Thoracic aorta (tissue), 2 donors: Measurements from ENCODE around the gene LRRC32. TPM values are rescaled to one million over a fixed set of nuclear protein-coding genes. Genes with fewer than 3 reads are reported as not detected.
A peak's percentile ranks its signal among the peaks of the same experiment; 100 is the strongest.

ENCODE experiments used
- ATAC-seq: fragments of 150-250 bp; one replicate; pipeline ENCODE4 v1.8.0; 2017; ENCODE audit warnings: low read depth; ENCODE audit not compliant: insufficient number of reproducible peaks, low FRiP score
- DNase-seq: peaks from one replicate; pipeline ENCODE4 v3.0.0-alpha.2; 2020; ENCODE audit warnings: low spot score
- H3K27ac ChIP-seq, 2 donors: fragments of 200-600 bp; sonication (generic); 1 replicate in 1 of 2; 2 replicates in 1 of 2; pipeline ENCODE4 v1.5.1; 2016; ENCODE audit warnings: mild to moderate bottlenecking in 2 of 2, moderate library complexity in 2 of 2
- H3K27me3 ChIP-seq: fragments of 200-600 bp; sonication (generic); replicated peaks from 2 replicates; pipeline ENCODE4 v1.6.0; 2016; ENCODE audit warnings: mild to moderate bottlenecking; ENCODE audit not compliant: insufficient read depth
- H3K36me3 ChIP-seq: fragments of 200-600 bp; sonication (generic); one replicate; pipeline ENCODE4 v1.5.1; 2016
- H3K4me1 ChIP-seq, 2 donors: fragments of 200-600 bp; sonication (generic); 1 replicate in 1 of 2; 2 replicates in 1 of 2; pipeline versions ENCODE4 v1.5.1 to v1.6.0; 2016; ENCODE audit warnings: low read depth in 2 of 2, mild to moderate bottlenecking in 1 of 2; ENCODE audit not compliant: control insufficient read depth in 1 of 2
- H3K4me3 ChIP-seq: fragments of 200-600 bp; sonication (generic); 2 replicates; pipeline ENCODE4 v1.5.1; 2016; ENCODE audit warnings: mild to moderate bottlenecking
- H3K9me3 ChIP-seq: fragments of 200-600 bp; sonication (generic); 2 replicates; pipeline ENCODE4 v1.5.1; 2016
- CTCF ChIP-seq: fragments of 200-600 bp; sonication (generic); IDR thresholded peaks from one replicate; pipeline ENCODE4 v1.5.1; 2019; ENCODE audit warnings: antibody characterized with exemption
- total RNA-seq, 2 donors: library from RNA; depleted of rRNA; stranded (reverse); fragments of >200 nt; gene quantifications; one replicate each; pipeline versions ENCODE4 v1.1.0 to v1.2.3, GENCODE V29; 2016

Gene LRRC32
- total RNA-seq, 2 donors from 2014 or later = 133 to 214 TPM

GRCh38 chr11:76629853-76630599 lies 40.5 kb downstream of the LRRC32 start:
- Histone ChIP-seq H3K9me3 (peaks cover 4% of the 10 kb centered on the region), H3K27me3 (no peaks in the 10 kb centered on the region), H3K4me3 (peak overlapping the region; percentile 34), H3K27ac (peak overlapping the region; percentile 75 to 80), H3K4me1 (peaks cover 18 to 44% of the 10 kb centered on the region in 2 donors), H3K36me3 (no peaks in the 10 kb centered on the region)
- no peak for DNase-seq
- ATAC-seq = peak; percentile 44
- no peak for TF ChIP-seq CTCF

DNA sequence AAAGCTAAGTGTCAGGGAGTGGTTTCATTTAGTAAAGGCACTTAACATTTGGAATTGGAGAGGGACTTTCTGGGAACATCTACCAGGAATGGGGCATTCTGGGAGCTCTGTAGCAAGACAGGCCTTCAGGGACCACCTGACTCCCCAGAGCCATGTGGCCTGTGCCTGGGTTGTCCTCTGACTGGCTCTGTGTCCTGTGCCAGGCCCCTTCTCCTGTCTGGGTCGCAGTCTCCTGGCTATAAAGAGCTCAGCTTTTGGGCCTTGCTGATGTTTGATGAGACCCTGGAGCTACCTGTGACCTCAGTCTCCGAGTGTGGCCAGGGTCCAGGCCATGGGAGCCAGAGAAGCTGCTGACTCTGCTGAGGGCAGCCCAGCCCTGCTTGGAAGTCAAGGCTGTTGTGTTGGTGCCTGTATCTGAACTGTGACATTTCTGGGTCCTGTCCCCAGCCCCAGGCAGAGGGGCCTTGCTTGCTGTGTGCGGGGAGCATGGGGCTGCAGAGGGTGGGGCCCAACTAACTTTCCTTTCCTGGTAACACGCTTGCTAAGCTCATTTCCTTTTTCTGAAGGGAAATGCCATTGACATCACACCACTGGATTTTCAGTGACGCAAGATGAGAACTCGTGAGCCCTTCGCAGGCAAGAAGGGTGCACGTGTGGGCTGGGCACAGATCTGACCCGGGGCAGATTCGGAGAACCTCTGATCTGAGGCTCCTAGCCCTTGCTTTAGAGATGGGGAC lies 41.3 kb downstream of the LRRC32 start:
- ATAC-seq (peak; percentile 60), DNase-seq (no peak)
- H3K27ac ChIP-seq = peak overlapping the region; percentile 75 to 80
- H3K4me1 ChIP-seq = peaks cover 12 to 39% of the 10 kb centered on the region in 2 donors
- no peak overlapping the region for H3K4me3 ChIP-seq
- no peaks in the 10 kb centered on the region for H3K36me3 ChIP-seq
- peaks cover 4% of the 10 kb centered on the region for H3K9me3 ChIP-seq
- no peak for TF ChIP-seq CTCF
- H3K27me3 ChIP-seq = no peaks in the 10 kb centered on the region

GRCh38 chr11:76628408-76628947 lies 42.1 kb downstream of the LRRC32 start:
- no peaks in the 10 kb centered on the region for H3K36me3 ChIP-seq
- TF ChIP-seq CTCF = no peak
- H3K9me3 ChIP-seq = peaks cover 4% of the 10 kb centered on the region
- no peak overlapping the region for H3K4me3 ChIP-seq
- H3K4me1 ChIP-seq = peaks cover 12 to 43% of the 10 kb centered on the region in 2 donors
- ATAC-seq (no peak), DNase-seq (no peak)
- H3K27ac ChIP-seq = peak overlapping the region in 1 of 2 donors; percentile 75
- no peaks in the 10 kb centered on the region for H3K27me3 ChIP-seq

DNA sequence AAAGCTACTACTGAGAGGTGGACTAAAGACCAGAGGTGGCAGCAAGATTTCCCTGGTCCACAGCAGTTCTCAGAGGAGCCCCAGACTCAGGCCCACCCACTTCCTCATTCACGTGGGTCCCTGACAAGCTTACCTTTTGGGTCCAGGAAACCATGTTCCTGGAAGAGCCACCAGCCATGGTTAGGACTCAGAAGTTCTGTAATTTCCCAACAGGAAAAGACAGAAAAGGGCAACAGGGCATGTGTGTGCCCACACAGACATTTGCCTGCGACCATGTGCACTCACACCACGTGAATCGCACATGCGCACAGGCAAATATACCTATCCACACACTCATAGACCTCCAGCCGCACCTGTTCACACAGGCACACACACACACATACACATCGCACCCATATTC lies 42.9 kb downstream of the LRRC32 start:
- Histone ChIP-seq H3K36me3 (no peaks in the 10 kb centered on the region), H3K27ac (peak overlapping the region in 1 of 2 donors; percentile 5), H3K27me3 (no peaks in the 10 kb centered on the region), H3K4me1 (peaks cover 12 to 50% of the 10 kb centered on the region in 2 donors), H3K9me3 (peaks cover 4% of the 10 kb centered on the region), H3K4me3 (no peak overlapping the region)
- ATAC-seq = no peak
- DNase-seq = no peak
- no peak for TF ChIP-seq CTCF

- peak overlapping the region in 1 of 2 donors; percentile 5 for H3K27ac ChIP-seq
- no peak for DNase-seq
- no peak for TF ChIP-seq CTCF
Observed at GRCh38 chr11:76626921-76627401, 43.6 kb downstream of the LRRC32 start.

More at GRCh38 chr11:76626921-76627401, 43.6 kb downstream of the LRRC32 start:
- H3K27me3 ChIP-seq = no peaks in the 10 kb centered on the region
- H3K36me3 ChIP-seq = no peaks in the 10 kb centered on the region
- no peak for ATAC-seq
- peaks cover 16 to 55% of the 10 kb centered on the region in 2 donors for H3K4me1 ChIP-seq
- H3K4me3 ChIP-seq = no peak overlapping the region
- peaks cover 4% of the 10 kb centered on the region for H3K9me3 ChIP-seq
